Peyer's patch (tissue), 4 donors: Measurements from ENCODE around the gene FAM76A. TPM values are rescaled to one million over a fixed set of nuclear protein-coding genes. Genes with fewer than 3 reads are reported as not detected.
"Not testable (repeated sequence)": the region's sequence is repeated elsewhere in the genome, so short reads cannot be mapped to it uniquely, and the experiment has no call there.

ENCODE experiments used
- DNase-seq, 3 donors: peaks; one replicate each; pipeline ENCODE4 v3.0.0-alpha.2; 2017 to 2019
- H3K27ac ChIP-seq, 4 donors: fragments of 200-600 bp; sonication (generic); one replicate each; pipeline ENCODE4 v1.5.1; 2016 to 2019
- H3K27me3 ChIP-seq, 2 donors: fragments of 200-600 bp; sonication (generic); one replicate each; pipeline ENCODE4 v1.5.1; 2019
- H3K36me3 ChIP-seq, 3 donors: fragments of 200-600 bp; sonication (generic); one replicate each; pipeline ENCODE4 v1.5.1; 2016 to 2019
- H3K4me1 ChIP-seq, 4 donors: fragments of 200-600 bp; sonication (generic); one replicate each; pipeline ENCODE4 v1.5.1; 2016 to 2019
- H3K4me3 ChIP-seq, 4 donors: fragments of 200-600 bp; sonication (generic); 1 replicate in 3 of 4; 2 replicates in 1 of 4; pipeline ENCODE4 v1.5.1; 2016 to 2019; ENCODE audit warnings: mild to moderate bottlenecking in 1 of 4
- H3K9me3 ChIP-seq, 4 donors: fragments of 200-600 bp; sonication (generic); one replicate each; pipeline ENCODE4 v1.5.1; 2016 to 2019; ENCODE audit warnings: mild to moderate bottlenecking in 1 of 4
- CTCF ChIP-seq, 6 experiments: fragments of 450-650 bp in 4 of 6; fragments of 200-600 bp in 2 of 6; sonication (generic) in 1 of 6; IDR thresholded peaks; one replicate each; pipeline ENCODE4 v1.5.1; 2017 to 2019; ENCODE audit warnings: antibody characterized with exemption in 6 of 6, mild to moderate bottlenecking in 3 of 6, moderate library complexity in 1 of 6
- POLR2A ChIP-seq, 2 donors: fragments of 450-650 bp; IDR thresholded peaks; one replicate each; pipeline ENCODE4 v1.5.1; 2017; ENCODE audit warnings: antibody characterized with exemption in 2 of 2, mild to moderate bottlenecking in 2 of 2, moderate library complexity in 2 of 2
- small RNA-seq, 2 donors: library from RNA; depleted of rRNA; stranded (forward); fragments of <200 nt; gene quantifications; one replicate each; pipeline ENCODE3, GENCODE V24; 2016
- total RNA-seq, 4 donors: library from RNA; depleted of rRNA; stranded (reverse); fragments of >200 nt; gene quantifications; one replicate each; pipeline ENCODE4 v1.1.0, GENCODE V29; 2016

FAM76A gene
- total RNA-seq, 4 donors from 2014 or later = 9.3 to 62.7 (median 12.8) TPM

- H3K4me3 ChIP-seq = no peak overlapping the region
- H3K27ac ChIP-seq = no peak overlapping the region
- TF ChIP-seq CTCF (IDR thresholded peaks at IDR 0.05) (peak in 1 of 6 experiments; percentile 17), POLR2A (IDR thresholded peaks at IDR 0.05) (no peak)
- DNase-seq = no peak
- H3K27me3 ChIP-seq = no peaks in the 10 kb centered on the region
- no peaks in the 10 kb centered on the region for H3K9me3 ChIP-seq
- H3K4me1 ChIP-seq = no peaks in the 10 kb centered on the region
- peaks cover 0 to 54% (median 0%) of the 10 kb centered on the region in 3 donors for H3K36me3 ChIP-seq
Observed at GRCh38 chr1:27807385-27807784, 81.6 kb downstream of the FAM76A start.

- not testable (repeated sequence) for H3K4me3 ChIP-seq, H3K4me1 ChIP-seq, DNase-seq, H3K27me3 ChIP-seq, H3K9me3 ChIP-seq, H3K27ac ChIP-seq
- peaks cover 0 to 54% (median 0%) of the 10 kb centered on the region in 3 donors for H3K36me3 ChIP-seq
Observed at GRCh38 chr1:27808131-27808530, 82.4 kb downstream of the FAM76A start.

- no peaks in the 10 kb centered on the region for H3K9me3 ChIP-seq
- H3K27ac ChIP-seq = no peak overlapping the region
- no peak for TF ChIP-seq POLR2A (IDR thresholded peaks at IDR 0.05)
- TF ChIP-seq CTCF (IDR thresholded peaks at IDR 0.05) = no peak
- no peak for DNase-seq
- no peaks in the 10 kb centered on the region for H3K27me3 ChIP-seq
- peaks cover 0 to 54% (median 0%) of the 10 kb centered on the region in 3 donors for H3K36me3 ChIP-seq
- no peak overlapping the region for H3K4me3 ChIP-seq
- H3K4me1 ChIP-seq = no peaks in the 10 kb centered on the region
Observed at GRCh38 chr1:27809883-27810282, 84.1 kb downstream of the FAM76A start.

GRCh38 chr1:27811741-27812500 lies 86.2 kb downstream of the FAM76A start:
- TF ChIP-seq POLR2A (IDR thresholded peaks at IDR 0.05) (no peak), CTCF (IDR thresholded peaks at IDR 0.05) (no peak)
- no peak overlapping the region for H3K27ac ChIP-seq
- no peak for DNase-seq
- H3K4me1 ChIP-seq = peaks cover 0 to 6% (median 0%) of the 10 kb centered on the region in 4 donors
- no peaks in the 10 kb centered on the region for H3K27me3 ChIP-seq
- H3K9me3 ChIP-seq = no peaks in the 10 kb centered on the region
- H3K4me3 ChIP-seq = no peak overlapping the region
- peaks cover 0 to 46% (median 0%) of the 10 kb centered on the region in 3 donors for H3K36me3 ChIP-seq

Small RNA genes lying within 50 kb of the gene (small RNA-seq; reads per million reads assigned to genes)
- 0 to 0.29 reads per million in 2 donors for gene AL020997.2
- gene RNU6-424P = 0 reads per million in 2 donors

Other genes starting within 250 kb of the FAM76A start
- 10 to 100 TPM; 52.5 to 74.5 (median 57.5) TPM for gene WASF2, start 235.8 kb upstream of the FAM76A start, total RNA-seq
- 10 to 100 TPM in 3 of 4 donors, 1 to 10 TPM in 1; 7.0 to 21.5 (median 12.0) TPM for gene AHDC1, start 121.8 kb upstream of the FAM76A start, total RNA-seq
- 10 to 100 TPM in 1 of 4 donors, 1 to 10 TPM in 3; 1.1 to 38.8 (median 4.7) TPM for gene FGR, start 90.8 kb upstream of the FAM76A start, total RNA-seq
- gene IFI6, start 53.8 kb upstream of the FAM76A start, total RNA-seq = 10 to 100 TPM; 17.8 to 28.5 (median 20.7) TPM
- gene STX12, start 47.3 kb downstream of the FAM76A start, total RNA-seq = 10 to 100 TPM; 57.8 to 63.7 (median 59.9) TPM
- 10 to 100 TPM; 19.1 to 82.5 (median 27.0) TPM for gene PPP1R8, start 104.8 kb downstream of the FAM76A start, total RNA-seq
- gene THEMIS2, start 146.6 kb downstream of the FAM76A start, total RNA-seq = 10 to 100 TPM in 3 of 4 donors, 1 to 10 TPM in 1; 8.1 to 86.6 (median 22.8) TPM
- 10 to 100 TPM in 2 of 4 donors, 1 to 10 TPM in 2; 8.2 to 23.1 (median 10.0) TPM for gene RPA2, start 188.6 kb downstream of the FAM76A start, total RNA-seq
- gene SMPDL3B, start 209.0 kb downstream of the FAM76A start, total RNA-seq = 10 to 100 TPM in 3 of 4 donors, 1 to 10 TPM in 1; 6.6 to 43.4 (median 31.6) TPM
- gene XKR8, start 234.0 kb downstream of the FAM76A start, total RNA-seq = 10 to 100 TPM in 3 of 4 donors, 1 to 10 TPM in 1; 5.8 to 13.9 (median 11.8) TPM